ENCODE results near the gene CYBRD1.

DNA sequence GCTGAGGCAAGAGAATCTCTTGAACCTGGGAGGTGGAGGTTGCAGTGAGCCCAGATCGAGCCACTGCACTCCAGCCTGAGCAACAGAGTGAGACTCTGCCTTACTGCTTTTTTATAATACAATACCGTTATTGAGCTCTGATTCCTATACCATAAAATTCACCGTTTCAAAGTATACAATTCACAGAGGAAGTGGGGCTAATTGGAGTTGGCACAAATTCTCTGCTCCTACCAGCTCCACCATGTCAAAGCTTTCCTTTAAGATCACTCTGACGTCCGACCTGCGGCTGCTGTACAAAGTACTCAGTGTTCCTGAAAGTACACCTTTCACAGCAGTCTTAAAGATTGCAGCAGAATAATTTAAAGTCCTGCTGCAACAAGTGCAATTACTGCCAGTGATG, 29.6 kb upstream of the CYBRD1 start:
- TF ChIP-seq, protein P1, sequence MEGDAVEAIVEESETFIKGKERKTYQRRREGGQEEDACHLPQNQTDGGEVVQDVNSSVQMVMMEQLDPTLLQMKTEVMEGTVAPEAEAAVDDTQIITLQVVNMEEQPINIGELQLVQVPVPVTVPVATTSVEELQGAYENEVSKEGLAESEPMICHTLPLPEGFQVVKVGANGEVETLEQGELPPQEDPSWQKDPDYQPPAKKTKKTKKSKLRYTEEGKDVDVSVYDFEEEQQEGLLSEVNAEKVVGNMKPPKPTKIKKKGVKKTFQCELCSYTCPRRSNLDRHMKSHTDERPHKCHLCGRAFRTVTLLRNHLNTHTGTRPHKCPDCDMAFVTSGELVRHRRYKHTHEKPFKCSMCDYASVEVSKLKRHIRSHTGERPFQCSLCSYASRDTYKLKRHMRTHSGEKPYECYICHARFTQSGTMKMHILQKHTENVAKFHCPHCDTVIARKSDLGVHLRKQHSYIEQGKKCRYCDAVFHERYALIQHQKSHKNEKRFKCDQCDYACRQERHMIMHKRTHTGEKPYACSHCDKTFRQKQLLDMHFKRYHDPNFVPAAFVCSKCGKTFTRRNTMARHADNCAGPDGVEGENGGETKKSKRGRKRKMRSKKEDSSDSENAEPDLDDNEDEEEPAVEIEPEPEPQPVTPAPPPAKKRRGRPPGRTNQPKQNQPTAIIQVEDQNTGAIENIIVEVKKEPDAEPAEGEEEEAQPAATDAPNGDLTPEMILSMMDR (conservative IDR thresholded peaks at IDR 0.05 in 1 of 2, IDR thresholded peaks at IDR 0.05 in 1 of 2; ENCODE audit: low read depth in 1 of 2, low read length in 2 of 2) = no peak
- TF ChIP-seq EZH2 (IDR thresholded peaks at IDR 0.05; ENCODE audit: low read length, missing control alignments) = no peak
